T-cell (primary cell): ENCODE measurements around the gene B4GALT3. TPM values are rescaled to one million over a fixed set of nuclear protein-coding genes. Genes with fewer than 3 reads are reported as not detected.

Experiments used
- ATAC-seq, 4 experiments: fragments of 200-7000 bp in 3 of 4; fragments of 150-1000 bp in 1 of 4; cut with Tn5 transposase; replicated peaks in 1 of 4; 1 replicate in 3 of 4; 2 replicates in 1 of 4; pipeline ENCODE4 v1.10.0; 2021; ENCODE audit warnings: moderate library complexity in 3 of 4, mild to moderate bottlenecking in 2 of 4, moderate number of reproducible peaks in 1 of 4
- CTCF ChIA-PET, 2 donors: fragments of 300-600 bp; sonication (Branson Sonifier 250); formaldehyde crosslinking; loops; one replicate each; lab custom pipeline; 2022; ENCODE audit warnings: antibody characterized with exemption in 2 of 2; lab: Charles Lee
- POLR2A ChIA-PET, 2 donors: fragments of 300-600 bp; sonication (Branson Sonifier 250); formaldehyde crosslinking; loops; one replicate each; lab custom pipeline; 2022; ENCODE audit warnings: antibody characterized with exemption in 2 of 2; lab: Charles Lee
- DNase-seq, 35 experiments: peaks; one replicate each; pipeline versions ENCODE4 v3.0.0 to v3.0.0-alpha.2; 2013 to 2023
- H3K27ac ChIP-seq: one replicate; pipeline ENCODE4 v1.5.1; 2013; ENCODE audit warnings: low read length
- H3K27me3 ChIP-seq, 2 experiments: replicated peaks in 1 of 2; 1 replicate in 1 of 2; 2 replicates in 1 of 2; pipeline versions ENCODE4 v1.6.1 to v1.7.0; 2013; ENCODE audit warnings: low read length in 1 of 2, mixed read lengths in 1 of 2; ENCODE audit not compliant: control insufficient read depth in 2 of 2, insufficient read depth in 2 of 2; ENCODE audit errors: extremely low read depth in 1 of 2
- H3K36me3 ChIP-seq, 2 donors: 1 replicate in 1 of 2; 2 replicates in 1 of 2; pipeline versions ENCODE4 v1.6.1 to v1.7.0; 2013; ENCODE audit warnings: low read length in 1 of 2; ENCODE audit not compliant: control insufficient read depth in 2 of 2, insufficient read depth in 1 of 2; ENCODE audit errors: extremely low read depth in 1 of 2
- H3K4me1 ChIP-seq, 2 experiments: 1 replicate in 1 of 2; 2 replicates in 1 of 2; pipeline versions ENCODE4 v1.6.1 to v1.7.0; 2013; ENCODE audit warnings: low read length in 2 of 2, mixed read lengths in 1 of 2; ENCODE audit not compliant: insufficient read depth in 2 of 2, control insufficient read depth in 1 of 2; ENCODE audit errors: extremely low read depth in 1 of 2
- H3K4me3 ChIP-seq, 2 donors: 1 replicate in 1 of 2; 2 replicates in 1 of 2; pipeline versions ENCODE4 v1.5.1 to v1.7.0; 2013; ENCODE audit warnings: mild to moderate bottlenecking in 2 of 2, low read length in 1 of 2, moderate library complexity in 1 of 2; ENCODE audit not compliant: control insufficient read depth in 1 of 2; ENCODE audit errors: extremely low read depth in 1 of 2
- H3K9me3 ChIP-seq: 2 replicates; pipeline ENCODE4 v1.7.0; 2013
- H3K27ac Mint-ChIP-seq, 2 donors: one replicate each; pipeline ENCODE4 v1.8.0; 2020 to 2021; ENCODE audit warnings: mild to moderate bottlenecking in 2 of 2, mixed read lengths in 2 of 2
- H3K27me3 Mint-ChIP-seq, 2 donors: one replicate each; pipeline ENCODE4 v1.8.0; 2021 to 2022; ENCODE audit warnings: mixed read lengths in 2 of 2
- H3K36me3 Mint-ChIP-seq: one replicate; pipeline ENCODE4 v1.8.0; 2021; ENCODE audit warnings: mixed read lengths
- H3K4me1 Mint-ChIP-seq, 3 donors: one replicate each; pipeline ENCODE4 v1.8.0; 2020 to 2022; ENCODE audit warnings: mixed read lengths in 3 of 3, mild to moderate bottlenecking in 1 of 3
- H3K4me3 Mint-ChIP-seq, 3 donors: one replicate each; pipeline ENCODE4 v1.8.0; 2020 to 2022; ENCODE audit warnings: mild to moderate bottlenecking in 3 of 3, mixed read lengths in 3 of 3, moderate library complexity in 3 of 3
- H3K9me3 Mint-ChIP-seq, 3 donors: one replicate each; pipeline ENCODE4 v1.8.0; 2020 to 2022; ENCODE audit warnings: mixed read lengths in 3 of 3
- WGBS: methylation state at CpG from one replicate; pipeline ENCODE4 v1.1.5; 2013; ENCODE audit warnings: missing lambda C conversion rate; ENCODE audit not compliant: insufficient coverage; 5-methylcytosine and 5-hydroxymethylcytosine counted together
- total RNA-seq, 35 experiments: library from RNA in 6 of 35; stranded (reverse) in 6 of 35; fragments of 120-200 nt in 1 of 35; gene quantifications; one replicate each; pipeline versions ENCODE4 v1.2.1 to v1.2.4 and lab custom pipeline; 2013 to 2026

Gene B4GALT3
- total RNA-seq, 5 donors from 2014 or later (not counting 1 experiment from before 2014, with no cell fraction given), result 48.4 to 77.8 (median 69.3) TPM

DNA sequence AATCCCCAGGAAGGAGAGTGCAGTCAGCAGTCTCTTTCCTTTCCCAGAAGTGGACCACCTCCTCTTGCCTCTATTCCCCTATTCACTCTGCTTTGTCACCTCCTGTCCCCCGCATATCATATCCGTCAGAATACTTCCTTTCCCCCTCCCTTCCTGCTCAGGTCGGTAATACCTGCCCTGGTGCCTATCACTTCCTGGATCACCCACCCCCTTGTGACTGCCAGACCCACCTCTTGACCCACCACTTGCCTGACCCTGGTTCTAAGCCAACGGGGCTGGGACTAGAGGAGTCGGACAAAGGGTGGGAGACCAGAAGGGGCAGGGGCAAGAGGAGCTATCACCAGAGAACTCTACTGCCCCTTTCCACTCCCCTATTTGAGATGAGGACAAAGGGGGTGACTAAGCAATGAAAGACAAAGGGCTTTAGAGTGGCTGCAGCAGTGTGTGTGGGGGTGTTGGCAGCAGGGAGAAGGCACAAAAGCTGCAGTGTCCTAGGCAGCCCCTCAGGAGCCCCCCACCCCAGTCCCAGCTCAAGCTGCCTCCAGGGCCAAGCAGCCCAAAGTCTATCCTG, 23.2 kb upstream of the B4GALT3 start:
- POLR2A ChIA-PET, result interaction anchor here in 1 of 2 donors (0.5 to 1.0 kb wide), 3 partner anchors 8 to 407 kb away, joined by 3 to 6 read pairs (median 3); no protein-coding TSS in a partner anchor
- no peak for ATAC-seq

GRCh38 chr1:161199506-161200139, 22.3 kb upstream of the B4GALT3 start:
- peaks cover 57 to 63% (median 59%) of the 10 kb centered on the region in 3 donors for H3K4me1 Mint-ChIP-seq
- H3K27ac Mint-ChIP-seq, result peak overlapping the region; percentile 97 to 98
- peak overlapping the region; percentile 79 for H3K27ac ChIP-seq
- DNase-seq (no peak), ATAC-seq (no peak)
- POLR2A ChIA-PET, result interaction anchor here in 1 of 2 donors (0.6 kb wide), 1 partner anchor 44 kb away, joined by 6 read pairs; no protein-coding TSS in a partner anchor
- CTCF ChIA-PET, result interaction anchor here in 1 of 2 donors (0.6 kb wide), 1 partner anchor 26 kb away, joined by 3 read pairs; the partner anchor contains the start of gene TOMM40L
- H3K27me3 Mint-ChIP-seq, result no peaks in the 10 kb centered on the region
- H3K4me1 ChIP-seq, result peaks cover 28 to 66% of the 10 kb centered on the region in 2 experiments
- H3K4me3 ChIP-seq, result no peak overlapping the region
- no peaks in the 10 kb centered on the region for H3K27me3 ChIP-seq
- peaks cover 0 to 11% of the 10 kb centered on the region in 2 donors for H3K36me3 ChIP-seq
- peak overlapping the region in 2 of 3 donors; percentile 43 to 59 for H3K4me3 Mint-ChIP-seq
- 79% methylated on average over 5 of the region's 5 CpGs for WGBS
- no peaks in the 10 kb centered on the region for H3K9me3 Mint-ChIP-seq
- no peaks in the 10 kb centered on the region for H3K9me3 ChIP-seq
- peaks cover 10% of the 10 kb centered on the region for H3K36me3 Mint-ChIP-seq

More for the DNA sequence above, 23.2 kb upstream of the B4GALT3 start:
- 25% methylated on average over 3 of the region's 5 CpGs for WGBS
- H3K4me3 Mint-ChIP-seq, result peak overlapping the region; percentile 6 to 59 (median 43)
- peaks cover 54 to 60% (median 59%) of the 10 kb centered on the region in 3 donors for H3K4me1 Mint-ChIP-seq
- H3K36me3 Mint-ChIP-seq, result peaks cover 15% of the 10 kb centered on the region
- H3K9me3 Mint-ChIP-seq, result no peaks in the 10 kb centered on the region
- peak in 2 of 35 experiments; percentile 14 to 40 for DNase-seq
- H3K4me3 ChIP-seq, result peak overlapping the region in 1 of 2 donors; percentile 2
- H3K27ac ChIP-seq, result peak overlapping the region; percentile 79
- H3K27ac Mint-ChIP-seq, result peak overlapping the region; percentile 97 to 98
- no peaks in the 10 kb centered on the region for H3K27me3 Mint-ChIP-seq
- H3K4me1 ChIP-seq, result peaks cover 22 to 59% of the 10 kb centered on the region in 2 experiments
- H3K36me3 ChIP-seq, result peaks cover 0 to 17% of the 10 kb centered on the region in 2 donors
- no peaks in the 10 kb centered on the region for H3K27me3 ChIP-seq
- CTCF ChIA-PET, result interaction anchor here (1.0 kb wide), 3 partner anchors 15 to 26 kb away, joined by 3 to 4 read pairs (median 3); partner anchors contain the start of gene TOMM40L (in 1 of the 2)
- no peaks in the 10 kb centered on the region for H3K9me3 ChIP-seq

DNA sequence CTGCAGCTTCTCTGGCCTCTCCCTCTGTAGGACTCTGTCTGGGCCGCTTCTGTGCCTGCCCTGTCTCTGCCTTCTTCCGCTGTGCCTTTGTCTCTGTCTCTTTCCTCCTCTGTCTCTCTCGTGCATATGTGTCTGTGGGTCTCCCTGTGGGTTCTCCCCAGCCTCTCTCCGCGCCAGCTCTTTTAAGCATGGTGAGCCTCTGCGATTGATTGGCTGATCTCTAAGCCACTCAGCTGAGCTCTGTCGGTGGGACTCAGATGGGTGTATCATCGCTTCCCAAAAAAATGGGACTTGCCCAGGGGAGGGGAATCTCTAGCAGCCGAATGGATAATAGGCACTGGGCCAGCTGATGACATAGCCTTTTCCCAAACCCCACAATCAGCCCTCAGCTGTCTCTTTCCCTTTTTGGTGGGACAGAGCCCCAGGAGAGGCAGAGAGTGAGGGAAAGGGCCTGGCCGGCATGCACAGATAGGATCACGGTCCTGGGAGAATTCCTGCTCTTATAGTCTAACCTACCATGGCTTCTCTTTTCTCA, 21.7 kb upstream of the B4GALT3 start, which contains the start of gene ADAMTS4:
ADAMTS4 (minus strand) TSS at position 158 of the 535 bp plus-strand sequence. CDS start 427 bp downstream, outside the sequence.
- CTCF ChIA-PET, result interaction anchor here (0.7 to 1.6 kb wide), 3 partner anchors 27 to 218 kb away, joined by 3 to 5 read pairs (median 3); partner anchors contain the start of gene TOMM40L (in 1 of the 2)
- H3K9me3 ChIP-seq, result no peaks in the 10 kb centered on the region
- Mint-ChIP-seq H3K4me1 (peaks cover 53 to 59% (median 54%) of the 10 kb centered on the region in 3 donors), H3K4me3 (peak within 1 kb of the TSS in 1 of 3 donors; percentile 59), H3K9me3 (no peaks in the 10 kb centered on the region), H3K36me3 (peaks cover 3% of the 10 kb centered on the region), H3K27ac (peak within 1 kb of the TSS; percentile 97 to 98), H3K27me3 (no peaks in the 10 kb centered on the region)
- peak within 1 kb of the TSS; percentile 79 for H3K27ac ChIP-seq
- ATAC-seq (no peak), DNase-seq (no peak)
- no peaks in the 10 kb centered on the region for H3K27me3 ChIP-seq
- H3K4me3 ChIP-seq, result no peak within 1 kb of the TSS
- POLR2A ChIA-PET, result no interaction called here
- peaks cover 29 to 73% of the 10 kb centered on the region in 2 experiments for H3K4me1 ChIP-seq
- WGBS, result 89% methylated on average over 7 of the region's 11 CpGs
- H3K36me3 ChIP-seq, result peaks cover 0 to 5% of the 10 kb centered on the region in 2 donors

DNA sequence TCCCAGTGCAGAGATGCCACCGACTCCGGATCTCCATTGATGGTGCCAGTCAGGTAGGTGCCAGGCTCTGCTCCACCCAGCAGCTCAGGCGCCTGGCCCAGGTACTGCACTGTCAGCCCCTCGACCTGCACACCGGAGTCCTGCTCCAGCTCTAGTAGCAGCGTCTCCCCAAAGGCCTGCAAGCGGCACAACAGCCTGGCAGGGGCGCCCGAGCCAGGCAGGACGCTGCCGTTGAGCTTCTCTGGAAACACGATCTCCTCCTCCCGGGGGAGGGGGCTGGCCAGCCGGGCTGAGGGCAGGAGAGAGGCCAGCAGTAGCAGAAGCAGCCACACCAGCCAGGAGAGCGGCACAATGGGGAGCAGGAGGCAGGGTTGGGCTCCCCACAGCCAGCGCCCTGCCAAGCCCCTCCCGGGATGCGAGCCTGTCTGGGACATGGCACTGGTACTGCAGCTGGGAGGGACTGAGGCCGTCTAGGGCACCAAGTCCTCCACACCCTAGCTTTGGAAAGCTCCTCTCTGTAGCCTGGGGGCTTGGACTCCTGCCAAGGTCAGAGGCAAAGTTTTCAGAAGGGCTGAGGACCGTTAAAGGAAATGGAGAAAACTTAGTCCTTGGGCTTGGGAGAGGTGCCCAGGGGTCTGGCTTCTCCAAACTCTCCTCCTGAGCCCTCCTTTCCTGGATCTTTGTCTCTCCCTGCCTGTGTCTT, 21.0 kb upstream of the B4GALT3 start:
- Mint-ChIP-seq H3K9me3 (no peaks in the 10 kb centered on the region), H3K27me3 (no peaks in the 10 kb centered on the region), H3K27ac (no peak overlapping the region), H3K36me3 (no peaks in the 10 kb centered on the region), H3K4me1 (peaks cover 47 to 55% (median 48%) of the 10 kb centered on the region in 3 donors), H3K4me3 (no peak overlapping the region)
- H3K4me3 ChIP-seq, result no peak overlapping the region
- no peaks in the 10 kb centered on the region for H3K36me3 ChIP-seq
- ATAC-seq (no peak), DNase-seq (no peak)
- ChIA-PET CTCF (interaction anchor here (0.7 to 1.6 kb wide), 3 partner anchors 27 to 218 kb away, joined by 3 to 5 read pairs (median 3); partner anchors contain the start of gene TOMM40L (in 1 of the 2)), POLR2A (no interaction called here)
- H3K9me3 ChIP-seq, result no peaks in the 10 kb centered on the region
- H3K4me1 ChIP-seq, result peaks cover 24 to 74% of the 10 kb centered on the region in 2 experiments
- 85% methylated on average over 13 of the region's 20 CpGs for WGBS
- H3K27ac ChIP-seq, result no peak overlapping the region
- H3K27me3 ChIP-seq, result no peaks in the 10 kb centered on the region

- peaks cover 49 to 56% (median 51%) of the 10 kb centered on the region in 3 donors for H3K4me1 Mint-ChIP-seq
- no peak overlapping the region for H3K4me3 Mint-ChIP-seq
- POLR2A ChIA-PET, result no interaction called here
These were observed 20.4 kb upstream of the B4GALT3 start for GRCh38 chr1:161197560-161198193.

More at GRCh38 chr1:161197560-161198193, 20.4 kb upstream of the B4GALT3 start:
- ATAC-seq, result no peak
- H3K36me3 ChIP-seq, result no peaks in the 10 kb centered on the region
- H3K27me3 ChIP-seq, result no peaks in the 10 kb centered on the region
- Mint-ChIP-seq H3K27ac (no peak overlapping the region), H3K36me3 (no peaks in the 10 kb centered on the region), H3K27me3 (no peaks in the 10 kb centered on the region), H3K9me3 (no peaks in the 10 kb centered on the region)
- peaks cover 24 to 74% of the 10 kb centered on the region in 2 experiments for H3K4me1 ChIP-seq
- CTCF ChIA-PET, result interaction anchor here in 1 of 2 donors (0.6 to 1.6 kb wide), 2 partner anchors 28 to 109 kb away, joined by 5 to 8 read pairs; partner anchors contain the start of gene TOMM40L
- H3K27ac ChIP-seq, result no peak overlapping the region
- no peak for DNase-seq
- 95% methylated on average over 9 of the region's 11 CpGs for WGBS
- H3K4me3 ChIP-seq, result no peak overlapping the region
- H3K9me3 ChIP-seq, result no peaks in the 10 kb centered on the region
